Peyer's patch (tissue), 4 donors: Measurements from ENCODE around the gene RALGPS1.

Source experiments
- POLR2A ChIP-seq, 2 donors: fragments of 450-650 bp; IDR thresholded peaks; one replicate each; pipeline ENCODE4 v1.5.1; 2017; ENCODE audit warnings: antibody characterized with exemption in 2 of 2, mild to moderate bottlenecking in 2 of 2, moderate library complexity in 2 of 2
- TF ChIP-seq, protein P1 (sequence below), 6 experiments: fragments of 450-650 bp in 4 of 6; fragments of 200-600 bp in 2 of 6; sonication (generic) in 1 of 6; IDR thresholded peaks; one replicate each; pipeline ENCODE4 v1.5.1; 2017 to 2019; ENCODE audit warnings: antibody characterized with exemption in 6 of 6, mild to moderate bottlenecking in 3 of 6, moderate library complexity in 1 of 6

DNA sequence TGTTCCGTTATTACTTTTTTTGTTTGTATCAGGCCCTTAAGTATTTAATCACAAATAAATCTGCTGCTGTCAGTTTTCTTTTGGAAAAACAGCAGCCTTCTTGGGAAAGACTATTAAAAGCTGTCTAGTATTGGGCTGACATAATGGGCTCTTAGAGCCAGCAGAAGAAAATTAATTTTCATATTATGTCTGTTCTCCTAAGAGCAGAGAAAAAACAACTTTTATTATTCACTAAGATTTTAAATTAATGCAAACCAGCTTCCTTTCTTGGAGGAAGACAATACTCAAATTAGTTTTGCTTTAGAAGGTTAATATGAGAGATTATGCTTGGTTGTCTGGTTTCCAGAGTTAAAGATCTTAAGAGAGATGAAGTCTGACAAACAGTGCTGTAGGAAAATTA lies 319.4 kb downstream of the RALGPS1 start:
- TF ChIP-seq, protein P1, sequence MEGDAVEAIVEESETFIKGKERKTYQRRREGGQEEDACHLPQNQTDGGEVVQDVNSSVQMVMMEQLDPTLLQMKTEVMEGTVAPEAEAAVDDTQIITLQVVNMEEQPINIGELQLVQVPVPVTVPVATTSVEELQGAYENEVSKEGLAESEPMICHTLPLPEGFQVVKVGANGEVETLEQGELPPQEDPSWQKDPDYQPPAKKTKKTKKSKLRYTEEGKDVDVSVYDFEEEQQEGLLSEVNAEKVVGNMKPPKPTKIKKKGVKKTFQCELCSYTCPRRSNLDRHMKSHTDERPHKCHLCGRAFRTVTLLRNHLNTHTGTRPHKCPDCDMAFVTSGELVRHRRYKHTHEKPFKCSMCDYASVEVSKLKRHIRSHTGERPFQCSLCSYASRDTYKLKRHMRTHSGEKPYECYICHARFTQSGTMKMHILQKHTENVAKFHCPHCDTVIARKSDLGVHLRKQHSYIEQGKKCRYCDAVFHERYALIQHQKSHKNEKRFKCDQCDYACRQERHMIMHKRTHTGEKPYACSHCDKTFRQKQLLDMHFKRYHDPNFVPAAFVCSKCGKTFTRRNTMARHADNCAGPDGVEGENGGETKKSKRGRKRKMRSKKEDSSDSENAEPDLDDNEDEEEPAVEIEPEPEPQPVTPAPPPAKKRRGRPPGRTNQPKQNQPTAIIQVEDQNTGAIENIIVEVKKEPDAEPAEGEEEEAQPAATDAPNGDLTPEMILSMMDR (IDR thresholded peaks at IDR 0.05): no peak
- no peak for TF ChIP-seq POLR2A (IDR thresholded peaks at IDR 0.05)
